ENCODE measurements around the gene USB1. TPM values are rescaled to one million over a fixed set of nuclear protein-coding genes. Genes with fewer than 3 reads are reported as not detected.

The USB1 gene
- total RNA-seq, 1 donor from 2014 or later, result 44.2 TPM

- intact Hi-C loops (cut with DNase I), result no loop called here
- Histone ChIP-seq H3K27ac (no peak overlapping the region), H3K9me3 (no peaks in the 10 kb centered on the region), H3K4me3 (no peak overlapping the region), H3K4me1 (no peaks in the 10 kb centered on the region), H3K27me3 (no peaks in the 10 kb centered on the region), H3K36me3 (no peaks in the 10 kb centered on the region)
- TF ChIP-seq POLR2AphosphoS5 (IDR thresholded peaks at IDR 0.05; ENCODE audit: insufficient read depth in 1 of 2, low read depth in 1 of 2), result no peak
- no peak for TF ChIP-seq CTCF (IDR thresholded peaks at IDR 0.05)
- TF ChIP-seq POLR2A (IDR thresholded peaks at IDR 0.05), result no peak
- DNase-seq (ENCODE audit: extremely low spot score in 2 of 2), result no peak
Observed at GRCh38 chr16:57959804-57960203, 41.4 kb upstream of the USB1 start.

- H3K27ac ChIP-seq, result no peak overlapping the region
- intact Hi-C loops (cut with DNase I), result no loop called here
- DNase-seq (ENCODE audit: extremely low spot score in 2 of 2), result no peak
Observed at GRCh38 chr16:57960310-57960709, 40.9 kb upstream of the USB1 start.

DNA sequence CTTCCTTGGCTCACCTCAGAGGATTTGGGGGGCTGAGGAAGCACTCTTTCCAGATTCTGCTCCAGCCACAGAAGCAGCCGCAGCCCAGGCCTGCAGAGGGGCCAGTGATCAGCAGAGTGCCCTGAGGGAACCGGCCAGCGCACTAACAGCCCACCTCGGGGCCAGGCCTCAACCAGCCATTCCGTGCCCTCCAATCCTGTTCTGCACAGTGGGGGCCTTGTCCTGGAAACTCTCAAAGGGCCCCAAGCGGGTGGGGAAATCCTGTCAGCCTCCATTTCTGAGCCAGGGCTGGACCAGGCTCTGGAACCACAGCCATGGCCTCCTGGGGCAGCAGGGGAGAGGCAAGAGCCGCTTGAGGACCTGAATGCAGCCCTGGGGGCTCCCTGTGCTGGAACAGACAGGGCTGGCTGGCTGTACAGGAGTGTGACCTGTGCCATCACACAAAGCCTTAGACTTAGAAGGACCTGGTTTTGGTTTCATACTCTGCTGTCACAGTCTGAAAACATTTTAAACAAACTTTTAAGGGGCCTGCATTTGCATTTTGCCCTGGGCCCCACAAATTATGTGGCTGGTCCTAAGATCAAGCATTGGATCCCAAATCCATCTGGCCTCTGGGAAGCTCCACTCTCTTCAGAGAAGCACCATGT is 40.3 kb upstream of the USB1 start:
- TF ChIP-seq CTCF (IDR thresholded peaks at IDR 0.05) (no peak), POLR2AphosphoS5 (IDR thresholded peaks at IDR 0.05; ENCODE audit: insufficient read depth in 1 of 2, low read depth in 1 of 2) (no peak), POLR2A (IDR thresholded peaks at IDR 0.05) (no peak)
- DNase-seq (ENCODE audit: extremely low spot score in 2 of 2), result no peak
- intact Hi-C loops (cut with DNase I), result no loop called here

More at GRCh38 chr16:57960310-57960709, 40.9 kb upstream of the USB1 start:
- Histone ChIP-seq H3K36me3 (no peaks in the 10 kb centered on the region), H3K4me3 (no peak overlapping the region), H3K9me3 (no peaks in the 10 kb centered on the region), H3K4me1 (no peaks in the 10 kb centered on the region), H3K27me3 (no peaks in the 10 kb centered on the region)
- TF ChIP-seq CTCF (IDR thresholded peaks at IDR 0.05) (no peak), POLR2AphosphoS5 (IDR thresholded peaks at IDR 0.05; ENCODE audit: insufficient read depth in 1 of 2, low read depth in 1 of 2) (no peak), POLR2A (IDR thresholded peaks at IDR 0.05) (no peak)

GRCh38 chr16:57961538-57961937 is 39.7 kb upstream of the USB1 start:
- TF ChIP-seq CTCF (IDR thresholded peaks at IDR 0.05) (no peak), POLR2AphosphoS5 (IDR thresholded peaks at IDR 0.05; ENCODE audit: insufficient read depth in 1 of 2, low read depth in 1 of 2) (no peak), POLR2A (IDR thresholded peaks at IDR 0.05) (no peak)
- Histone ChIP-seq H3K27me3 (no peaks in the 10 kb centered on the region), H3K36me3 (no peaks in the 10 kb centered on the region), H3K4me1 (no peaks in the 10 kb centered on the region), H3K27ac (no peak overlapping the region), H3K9me3 (no peaks in the 10 kb centered on the region), H3K4me3 (no peak overlapping the region)
- DNase-seq (ENCODE audit: extremely low spot score in 2 of 2), result no peak
- intact Hi-C loops (cut with DNase I), result no loop called here

More for the DNA sequence above, 40.3 kb upstream of the USB1 start:
- H3K4me1 ChIP-seq, result no peaks in the 10 kb centered on the region
- H3K27ac ChIP-seq, result no peak overlapping the region
- H3K9me3 ChIP-seq, result no peaks in the 10 kb centered on the region
- no peak overlapping the region for H3K4me3 ChIP-seq
- no peaks in the 10 kb centered on the region for H3K36me3 ChIP-seq
- H3K27me3 ChIP-seq, result no peaks in the 10 kb centered on the region

GRCh38 chr16:57962046-57962445 is 39.2 kb upstream of the USB1 start:
- intact Hi-C loops (cut with DNase I), result no loop called here
- H3K9me3 ChIP-seq, result no peaks in the 10 kb centered on the region
- no peaks in the 10 kb centered on the region for H3K36me3 ChIP-seq
- H3K27ac ChIP-seq, result no peak overlapping the region
- TF ChIP-seq POLR2A (IDR thresholded peaks at IDR 0.05), result no peak
- no peak for TF ChIP-seq CTCF (IDR thresholded peaks at IDR 0.05)
- TF ChIP-seq POLR2AphosphoS5 (IDR thresholded peaks at IDR 0.05; ENCODE audit: insufficient read depth in 1 of 2, low read depth in 1 of 2), result no peak
- no peaks in the 10 kb centered on the region for H3K4me1 ChIP-seq
- no peaks in the 10 kb centered on the region for H3K27me3 ChIP-seq
- H3K4me3 ChIP-seq, result no peak overlapping the region
- no peak for DNase-seq (ENCODE audit: extremely low spot score in 2 of 2)

All from vagina (tissue), 2 donors.